Aorta (tissue), 5 donors: ENCODE data around the gene HMGCLL1. TPM values are rescaled to one million over a fixed set of nuclear protein-coding genes. Genes with fewer than 3 reads are reported as not detected.

ENCODE experiments used
- ATAC-seq: fragments of 200-7000 bp; cut with Tn5 transposase; one replicate; pipeline ENCODE4 v1.9.1; 2022; ENCODE audit warnings: moderate library complexity; ENCODE audit not compliant: low FRiP score
- DNase-seq, 2 donors: peaks; one replicate each; pipeline ENCODE4 v3.0.0-alpha.2; 2020
- H3K27ac ChIP-seq, 2 donors: one replicate each; pipeline ENCODE4 v1.5.1; 2013; ENCODE audit warnings: low read length in 2 of 2, mild to moderate bottlenecking in 2 of 2, moderate library complexity in 2 of 2, control low read depth in 1 of 2, inconsistent platforms in 1 of 2, low read depth in 1 of 2
- H3K27me3 ChIP-seq, 2 donors: one replicate each; pipeline ENCODE4 v1.6.1; 2013; ENCODE audit warnings: control low read depth in 1 of 2, low read length in 1 of 2, mild to moderate bottlenecking in 1 of 2, moderate library complexity in 1 of 2; ENCODE audit not compliant: insufficient read depth in 2 of 2, control insufficient read depth in 1 of 2
- H3K36me3 ChIP-seq, 2 donors: one replicate each; pipeline ENCODE4 v1.6.1; 2013; ENCODE audit warnings: control low read depth in 1 of 2, low read length in 1 of 2, mild to moderate bottlenecking in 1 of 2; ENCODE audit not compliant: insufficient read depth in 2 of 2, control insufficient read depth in 1 of 2
- H3K4me1 ChIP-seq, 2 donors: one replicate each; pipeline ENCODE4 v1.6.1; 2013; ENCODE audit warnings: low read length in 2 of 2, control low read depth in 1 of 2, mild to moderate bottlenecking in 1 of 2, moderate library complexity in 1 of 2; ENCODE audit not compliant: insufficient read depth in 2 of 2, control insufficient read depth in 1 of 2
- H3K4me3 ChIP-seq, 2 donors: one replicate each; pipeline ENCODE4 v1.5.1; 2013; ENCODE audit warnings: low read length in 2 of 2, control low read depth in 1 of 2, mild to moderate bottlenecking in 1 of 2
- H3K9me3 ChIP-seq: one replicate; pipeline ENCODE4 v1.6.1; 2013; ENCODE audit warnings: mild to moderate bottlenecking, low read length; ENCODE audit not compliant: control insufficient read depth
- WGBS, 2 donors: extraction: QIAGEN DNeasy Blood & Tissue Kit; methylation state at CpG; one replicate each; pipeline ENCODE4 v1.1.7; 2013; 5-methylcytosine and 5-hydroxymethylcytosine counted together
- intact Hi-C, 2 donors: fragments of 100-400 bp; cut with DNase I; formaldehyde crosslinking; loops; one replicate each; pipeline versions ENCODE4 v1.14.2 to v1.15.0; 2022
- polyA plus RNA-seq, 2 donors: library from polyadenylated mRNA; stranded (reverse); fragments of 200-250 nt; gene quantifications; one replicate each; pipeline ENCODE4 v1.2.3, GENCODE V29; 2013
- total RNA-seq, 2 donors: library from RNA; stranded (reverse); fragmentation: NEBNext Ultra II Directional; extraction: Animal tissue kit (Norgen Biotek cat#: 25700); gene quantifications; one replicate each; pipeline ENCODE4 v1.2.1, GENCODE V29; 2021
- donor health status: healthy with polysubstance abuse.
- donor health status: Bipolar disorder and iron deficiency.
- donor health status: DM: no; HTN: no; CAD: no.
- donor health status: DM: no; HTN: no; CAD: no.
- donor health status: DM: yes; HTN: yes; CAD: no.

HMGCLL1 gene
- total and polyA plus RNA-seq, 4 donors = 0.29 to 1.5 (median 0.63) TPM

GRCh38 chr6:55574556-55574955 lies 4.4 kb downstream of the HMGCLL1 start:
- intact Hi-C loops = no loop called here
- Histone ChIP-seq H3K27ac (no peak overlapping the region), H3K27me3 (no peaks in the 10 kb centered on the region), H3K4me3 (no peak overlapping the region), H3K36me3 (no peaks in the 10 kb centered on the region), H3K4me1 (no peaks in the 10 kb centered on the region), H3K9me3 (no peaks in the 10 kb centered on the region)
- no peak for DNase-seq
- WGBS, 2 donors = 64 to 68% methylated on average over 2 of the region's 2 CpGs
- no peak for ATAC-seq

GRCh38 chr6:55569638-55570037 lies 9.4 kb downstream of the HMGCLL1 start:
- Histone ChIP-seq H3K4me1 (no peaks in the 10 kb centered on the region), H3K36me3 (no peaks in the 10 kb centered on the region), H3K4me3 (no peak overlapping the region), H3K9me3 (no peaks in the 10 kb centered on the region), H3K27me3 (no peaks in the 10 kb centered on the region), H3K27ac (no peak overlapping the region)
- DNase-seq = no peak
- 91 to 93% methylated on average over 3 of the region's 3 CpGs for WGBS, 2 donors
- ATAC-seq = peak; percentile 6
- intact Hi-C loops = no loop called here

GRCh38 chr6:55568808-55569439 lies 10.1 kb downstream of the HMGCLL1 start:
- intact Hi-C loops = no loop called here
- H3K27me3 ChIP-seq = no peaks in the 10 kb centered on the region
- no peaks in the 10 kb centered on the region for H3K4me1 ChIP-seq
- H3K36me3 ChIP-seq = no peaks in the 10 kb centered on the region
- DNase-seq (no peak), ATAC-seq (peak; percentile 88)
- H3K27ac ChIP-seq = no peak overlapping the region
- H3K9me3 ChIP-seq = no peaks in the 10 kb centered on the region
- no peak overlapping the region for H3K4me3 ChIP-seq
- WGBS, 2 donors = 38 to 50% methylated on average over 1 of the region's 1 CpG

- no peaks in the 10 kb centered on the region for H3K36me3 ChIP-seq
- H3K27ac ChIP-seq = no peak overlapping the region
- DNase-seq (no peak), ATAC-seq (no peak)
- H3K27me3 ChIP-seq = no peaks in the 10 kb centered on the region
- intact Hi-C loops = no loop called here
- no peaks in the 10 kb centered on the region for H3K9me3 ChIP-seq
- H3K4me3 ChIP-seq = no peak overlapping the region
- H3K4me1 ChIP-seq = no peaks in the 10 kb centered on the region
- WGBS, 2 donors = 45 to 49% methylated on average over 4 of the region's 4 CpGs
Measured at GRCh38 chr6:55567558-55567957, 11.4 kb downstream of the HMGCLL1 start.

- Histone ChIP-seq H3K27ac (no peak overlapping the region), H3K4me1 (no peaks in the 10 kb centered on the region), H3K36me3 (no peaks in the 10 kb centered on the region), H3K4me3 (no peak overlapping the region), H3K27me3 (no peaks in the 10 kb centered on the region), H3K9me3 (no peaks in the 10 kb centered on the region)
- DNase-seq (no peak), ATAC-seq (no peak)
- intact Hi-C loops = no loop called here
- WGBS, 2 donors = 68 to 77% methylated on average over 4 of the region's 4 CpGs
Measured at GRCh38 chr6:55566036-55566710, 12.8 kb downstream of the HMGCLL1 start.

- H3K4me3 ChIP-seq = no peak overlapping the region
- no peaks in the 10 kb centered on the region for H3K27me3 ChIP-seq
- no peaks in the 10 kb centered on the region for H3K36me3 ChIP-seq
- H3K9me3 ChIP-seq = no peaks in the 10 kb centered on the region
- 59 to 66% methylated on average over 3 of the region's 3 CpGs for WGBS, 2 donors
- ATAC-seq = no peak
- intact Hi-C loops = no loop called here
- no peak overlapping the region for H3K27ac ChIP-seq
- no peak for DNase-seq
- no peaks in the 10 kb centered on the region for H3K4me1 ChIP-seq
Measured at GRCh38 chr6:55562318-55562717, 16.7 kb downstream of the HMGCLL1 start.

GRCh38 chr6:55560290-55560885 lies 18.6 kb downstream of the HMGCLL1 start:
- Histone ChIP-seq H3K27me3 (no peaks in the 10 kb centered on the region), H3K27ac (no peak overlapping the region), H3K4me3 (no peak overlapping the region), H3K9me3 (no peaks in the 10 kb centered on the region), H3K4me1 (no peaks in the 10 kb centered on the region), H3K36me3 (no peaks in the 10 kb centered on the region)
- ATAC-seq (no peak), DNase-seq (no peak)
- WGBS, 2 donors = 80 to 82% methylated on average over 2 of the region's 2 CpGs
- intact Hi-C loops = no loop called here

GRCh38 chr6:55557146-55557545 lies 21.8 kb downstream of the HMGCLL1 start:
- Histone ChIP-seq H3K4me1 (no peaks in the 10 kb centered on the region), H3K36me3 (no peaks in the 10 kb centered on the region), H3K9me3 (no peaks in the 10 kb centered on the region), H3K4me3 (no peak overlapping the region), H3K27me3 (no peaks in the 10 kb centered on the region), H3K27ac (no peak overlapping the region)
- ATAC-seq (no peak), DNase-seq (no peak)
- intact Hi-C loops = no loop called here
- 64 to 67% methylated on average over 7 of the region's 7 CpGs for WGBS, 2 donors

GRCh38 chr6:55545791-55546190 lies 33.2 kb downstream of the HMGCLL1 start:
- ATAC-seq (no peak), DNase-seq (no peak)
- H3K4me1 ChIP-seq = no peaks in the 10 kb centered on the region
- no peaks in the 10 kb centered on the region for H3K9me3 ChIP-seq
- H3K36me3 ChIP-seq = no peaks in the 10 kb centered on the region
- H3K4me3 ChIP-seq = no peak overlapping the region
- H3K27me3 ChIP-seq = no peaks in the 10 kb centered on the region
- intact Hi-C loops = no loop called here
- H3K27ac ChIP-seq = no peak overlapping the region
